Calu3 (cell line): Measurements from ENCODE around the gene CDKL4. TPM values are rescaled to one million over a fixed set of nuclear protein-coding genes. Genes with fewer than 3 reads are reported as not detected.

ENCODE experiments used
- BruUV-seq: library from RNA; stranded (reverse); fragments of 400-500 nt; replicated peaks from 2 replicates; lab custom pipeline; 2021; lab: Mats Ljungman, UMichigan
- CTCF ChIA-PET: fragments of 300-600 bp; sonication (Branson Sonifier 250); formaldehyde crosslinking; loops from one replicate; lab custom pipeline; 2022; ENCODE audit warnings: antibody characterized with exemption; lab: Charles Lee
- DNase-seq: peaks from one replicate; pipeline ENCODE4 v3.0.0; 2022
- H3K27ac Mint-ChIP-seq: one replicate; pipeline ENCODE4 v1.8.0; 2022; ENCODE audit warnings: mixed read lengths; ENCODE audit not compliant: unreplicated experiment
- H3K27me3 Mint-ChIP-seq: one replicate; pipeline ENCODE4 v1.8.0; 2022; ENCODE audit warnings: mixed read lengths; ENCODE audit not compliant: unreplicated experiment
- H3K36me3 Mint-ChIP-seq: one replicate; pipeline ENCODE4 v1.8.0; 2022; ENCODE audit warnings: mild to moderate bottlenecking, moderate library complexity, mixed read lengths; ENCODE audit not compliant: insufficient read depth, unreplicated experiment
- H3K4me1 Mint-ChIP-seq: one replicate; pipeline ENCODE4 v1.8.0; 2022; ENCODE audit warnings: mild to moderate bottlenecking, low read depth, mixed read lengths; ENCODE audit not compliant: unreplicated experiment
- H3K4me3 Mint-ChIP-seq: one replicate; pipeline ENCODE4 v1.8.0; 2022; ENCODE audit warnings: mild to moderate bottlenecking, low read depth, moderate library complexity, mixed read lengths; ENCODE audit not compliant: unreplicated experiment
- H3K9me3 Mint-ChIP-seq: one replicate; pipeline ENCODE4 v1.8.0; 2022; ENCODE audit warnings: low read depth, mixed read lengths; ENCODE audit not compliant: unreplicated experiment
- intact Hi-C: fragments of 100-400 bp; cut with micrococcal nuclease; formaldehyde crosslinking; loops from one replicate; pipeline ENCODE4 v1.10.0; 2022; ENCODE audit not compliant: unreplicated experiment
- total RNA-seq: library from RNA; stranded (reverse); gene quantifications from 2 replicates; pipeline ENCODE4 v1.2.3, GENCODE V29; 2022
- TF ChIP-seq, protein P1 (sequence below): fragments of 200-600 bp; IDR thresholded peaks from one replicate; pipeline ENCODE4 v1.8.0; 2022; ENCODE audit warnings: antibody characterized with exemption; ENCODE audit not compliant: unreplicated experiment

CDKL4 gene
- total RNA-seq, 1 experiment from 2014 or later = 0.83 TPM

DNA sequence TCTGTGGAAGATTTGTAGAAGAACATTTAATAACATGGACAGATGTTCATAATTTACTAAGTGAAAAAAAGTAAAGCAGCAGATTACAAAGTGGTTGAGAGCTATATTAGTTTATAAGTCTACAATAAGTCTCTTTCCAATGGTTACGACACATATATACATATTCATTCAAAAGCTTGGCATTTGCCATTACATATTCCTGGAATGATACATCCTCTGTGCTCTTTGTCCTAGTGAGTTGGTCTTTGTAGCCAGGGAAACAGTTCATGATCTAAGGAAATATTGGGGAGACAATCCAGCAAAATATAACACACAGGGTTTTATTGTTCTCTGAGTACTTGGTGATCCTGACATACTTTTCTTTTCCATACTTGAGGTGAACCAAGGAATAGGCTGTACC is 90.5 kb downstream of the CDKL4 start:
- H3K27me3 Mint-ChIP-seq = no peaks in the 10 kb centered on the region
- TF ChIP-seq, protein P1, sequence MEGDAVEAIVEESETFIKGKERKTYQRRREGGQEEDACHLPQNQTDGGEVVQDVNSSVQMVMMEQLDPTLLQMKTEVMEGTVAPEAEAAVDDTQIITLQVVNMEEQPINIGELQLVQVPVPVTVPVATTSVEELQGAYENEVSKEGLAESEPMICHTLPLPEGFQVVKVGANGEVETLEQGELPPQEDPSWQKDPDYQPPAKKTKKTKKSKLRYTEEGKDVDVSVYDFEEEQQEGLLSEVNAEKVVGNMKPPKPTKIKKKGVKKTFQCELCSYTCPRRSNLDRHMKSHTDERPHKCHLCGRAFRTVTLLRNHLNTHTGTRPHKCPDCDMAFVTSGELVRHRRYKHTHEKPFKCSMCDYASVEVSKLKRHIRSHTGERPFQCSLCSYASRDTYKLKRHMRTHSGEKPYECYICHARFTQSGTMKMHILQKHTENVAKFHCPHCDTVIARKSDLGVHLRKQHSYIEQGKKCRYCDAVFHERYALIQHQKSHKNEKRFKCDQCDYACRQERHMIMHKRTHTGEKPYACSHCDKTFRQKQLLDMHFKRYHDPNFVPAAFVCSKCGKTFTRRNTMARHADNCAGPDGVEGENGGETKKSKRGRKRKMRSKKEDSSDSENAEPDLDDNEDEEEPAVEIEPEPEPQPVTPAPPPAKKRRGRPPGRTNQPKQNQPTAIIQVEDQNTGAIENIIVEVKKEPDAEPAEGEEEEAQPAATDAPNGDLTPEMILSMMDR = no peak
- CTCF ChIA-PET = no interaction called here
- H3K4me1 Mint-ChIP-seq = no peaks in the 10 kb centered on the region
- intact Hi-C loops = no loop called here
- no peak overlapping the region for H3K27ac Mint-ChIP-seq
- no peak for DNase-seq
- H3K4me3 Mint-ChIP-seq = no peak overlapping the region
- no peaks in the 10 kb centered on the region for H3K9me3 Mint-ChIP-seq
- H3K36me3 Mint-ChIP-seq = no peaks in the 10 kb centered on the region
- BruUV-seq = no TSS peak

DNA sequence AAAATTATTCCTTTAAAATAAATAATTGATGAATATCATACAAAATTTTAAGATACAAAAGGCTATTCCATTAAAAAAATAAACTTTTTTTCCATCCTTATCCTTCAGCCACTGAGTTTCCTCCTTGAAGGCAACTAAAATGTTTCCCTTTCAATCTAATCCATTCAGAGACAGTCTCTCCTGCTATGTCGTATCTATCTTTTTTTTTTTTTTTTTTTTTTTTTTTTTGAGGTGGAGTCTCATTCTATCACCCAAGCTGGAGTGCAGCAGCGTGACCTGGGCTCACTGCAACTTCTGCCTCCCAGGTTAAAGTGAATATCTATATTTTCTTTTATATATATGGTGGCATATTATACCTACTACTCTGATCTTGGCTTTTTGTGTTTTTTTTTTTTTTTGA is 91.3 kb downstream of the CDKL4 start:
- no peaks in the 10 kb centered on the region for H3K4me1 Mint-ChIP-seq
- BruUV-seq = no TSS peak
- intact Hi-C loops = no loop called here

DNA sequence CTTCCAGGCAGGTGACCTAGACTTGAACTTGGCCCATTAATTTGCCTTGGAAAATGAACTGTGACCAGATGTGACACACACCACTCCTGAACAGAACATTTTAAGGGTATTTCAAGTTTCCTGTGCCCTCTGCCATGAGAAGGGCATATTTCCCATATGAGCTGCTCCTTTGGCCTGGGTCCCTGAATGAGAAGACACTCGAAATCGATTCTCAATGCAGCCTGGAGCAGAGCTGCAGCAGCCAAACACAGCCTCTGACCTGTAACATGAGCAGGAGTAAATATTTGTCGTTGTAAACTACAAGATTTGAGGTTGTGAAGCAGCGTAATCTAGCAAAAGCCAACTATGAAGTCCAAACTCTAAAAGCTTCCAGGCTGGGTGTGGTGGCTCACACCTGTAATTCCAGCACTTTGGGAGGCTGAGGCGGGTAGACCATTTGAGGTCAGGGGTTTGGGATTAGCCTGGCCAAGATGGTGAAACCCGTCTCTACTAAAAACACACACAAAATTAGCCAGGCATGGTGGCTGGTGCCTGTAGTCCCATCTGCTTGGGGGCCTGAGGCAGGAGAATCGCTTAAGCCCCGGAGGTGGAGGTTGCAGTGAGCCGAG is 92.8 kb downstream of the CDKL4 start:
- no peaks in the 10 kb centered on the region for H3K9me3 Mint-ChIP-seq
- no peaks in the 10 kb centered on the region for H3K36me3 Mint-ChIP-seq
- CTCF ChIA-PET = no interaction called here
- H3K27me3 Mint-ChIP-seq = no peaks in the 10 kb centered on the region
- no TSS peak for BruUV-seq
- intact Hi-C loops = no loop called here
- H3K27ac Mint-ChIP-seq = no peak overlapping the region
- no peak for DNase-seq
- no peak overlapping the region for H3K4me3 Mint-ChIP-seq
- TF ChIP-seq, protein P1 = no peak
- no peaks in the 10 kb centered on the region for H3K4me1 Mint-ChIP-seq

More for the DNA sequence above, 91.3 kb downstream of the CDKL4 start:
- Mint-ChIP-seq H3K36me3 (no peaks in the 10 kb centered on the region), H3K27me3 (no peaks in the 10 kb centered on the region), H3K9me3 (no peaks in the 10 kb centered on the region), H3K27ac (no peak overlapping the region), H3K4me3 (no peak overlapping the region)
- CTCF ChIA-PET = no interaction called here
- no peak for DNase-seq
- TF ChIP-seq, protein P1 = no peak

DNA sequence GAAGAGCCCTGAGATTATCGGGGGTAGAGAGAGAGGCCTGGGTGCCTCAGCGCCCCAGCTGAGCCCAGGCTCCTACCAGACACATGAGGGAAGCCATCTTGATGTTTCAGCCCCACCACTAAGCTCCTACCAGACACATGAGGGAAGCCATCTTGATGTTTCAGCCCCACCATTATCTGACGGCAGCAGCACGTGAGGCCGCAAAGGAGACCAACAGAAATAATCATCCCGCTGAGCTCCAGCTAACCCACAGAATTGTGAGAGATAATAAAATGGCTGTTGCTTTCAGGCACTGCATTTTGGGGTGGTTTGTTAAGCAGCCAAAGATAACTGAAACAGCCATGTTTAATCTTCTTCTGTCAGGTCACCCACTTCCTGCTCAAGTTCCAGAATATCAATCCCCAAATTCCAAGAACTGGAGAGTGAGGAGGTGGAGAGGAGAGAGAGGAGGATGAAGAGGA is 93.6 kb downstream of the CDKL4 start:
- intact Hi-C loops = no loop called here
- CTCF ChIA-PET = no interaction called here
- no TSS peak for BruUV-seq

More for the DNA sequence above, 93.6 kb downstream of the CDKL4 start:
- Mint-ChIP-seq H3K4me3 (no peak overlapping the region), H3K27ac (no peak overlapping the region), H3K27me3 (no peaks in the 10 kb centered on the region), H3K9me3 (no peaks in the 10 kb centered on the region), H3K4me1 (no peaks in the 10 kb centered on the region), H3K36me3 (no peaks in the 10 kb centered on the region)
- TF ChIP-seq, protein P1 = no peak
- DNase-seq = no peak
